Measurements from ENCODE around the gene DUSP7. TPM values are rescaled to one million over a fixed set of nuclear protein-coding genes. Genes with fewer than 3 reads are reported as not detected.

DUSP7 gene
- total RNA-seq, 4 donors from 2014 or later, result 10.2 to 18.1 (median 14.7) TPM

GRCh38 chr3:52072471-52072870 lies 16.1 kb upstream of the DUSP7 start:
- Histone ChIP-seq H3K27me3 (no peaks in the 10 kb centered on the region), H3K27ac (no peak overlapping the region), H3K4me3 (no peak overlapping the region), H3K9me3 (no peaks in the 10 kb centered on the region), H3K4me1 (peaks cover 0 to 37% (median 9%) of the 10 kb centered on the region in 3 donors), H3K36me3 (no peaks in the 10 kb centered on the region)
- 88 to 93% methylated on average over 4 to 8 of the region's 8 CpGs for WGBS, 2 donors (ENCODE audit: low coverage in 1 of 2)
- no peak for ATAC-seq
- TF ChIP-seq EP300 (IDR thresholded peaks at IDR 0.05) (no peak), CTCF (IDR thresholded peaks at IDR 0.05) (no peak), POLR2AphosphoS5 (IDR thresholded peaks at IDR 0.05) (no peak), POLR2A (IDR thresholded peaks at IDR 0.05) (no peak)

GRCh38 chr3:52072020-52072419 lies 15.6 kb upstream of the DUSP7 start:
- Histone ChIP-seq H3K4me3 (no peak overlapping the region), H3K36me3 (no peaks in the 10 kb centered on the region), H3K27me3 (no peaks in the 10 kb centered on the region), H3K27ac (peak overlapping the region in 1 of 4 donors; percentile 83), H3K9me3 (no peaks in the 10 kb centered on the region), H3K4me1 (peaks cover 0 to 33% (median 9%) of the 10 kb centered on the region in 3 donors)
- no peak for ATAC-seq
- 100% methylated on average over 1 of the region's 5 CpGs; no CpG with 5 or more reads in 1 of the 2 donors for WGBS, 2 donors (ENCODE audit: low coverage in 1 of 2)
- TF ChIP-seq POLR2AphosphoS5 (IDR thresholded peaks at IDR 0.05) (no peak), CTCF (IDR thresholded peaks at IDR 0.05) (no peak), EP300 (IDR thresholded peaks at IDR 0.05) (no peak), POLR2A (IDR thresholded peaks at IDR 0.05) (no peak)

- 16 to 34% methylated on average over 6 to 10 of the region's 22 CpGs for WGBS, 2 donors (ENCODE audit: low coverage in 1 of 2)
- TF ChIP-seq CTCF (IDR thresholded peaks at IDR 0.05) (peak in 2 of 4 experiments; percentile 20 to 34), EP300 (IDR thresholded peaks at IDR 0.05) (no peak), POLR2AphosphoS5 (IDR thresholded peaks at IDR 0.05) (peak; percentile 62), POLR2A (IDR thresholded peaks at IDR 0.05) (no peak)
- ATAC-seq, result peak; percentile 82
- H3K9me3 ChIP-seq, result no peaks in the 10 kb centered on the region
- peaks cover 0 to 28% (median 9%) of the 10 kb centered on the region in 3 donors for H3K4me1 ChIP-seq
- H3K4me3 ChIP-seq, result no peak overlapping the region
- no peaks in the 10 kb centered on the region for H3K36me3 ChIP-seq
- peak overlapping the region; percentile 59 to 83 (median 80) for H3K27ac ChIP-seq
- H3K27me3 ChIP-seq, result no peaks in the 10 kb centered on the region
Observed at GRCh38 chr3:52070724-52071621, 14.6 kb upstream of the DUSP7 start.

- ATAC-seq, result no peak
- Histone ChIP-seq H3K27me3 (no peaks in the 10 kb centered on the region), H3K9me3 (no peaks in the 10 kb centered on the region), H3K4me3 (no peak overlapping the region), H3K27ac (peak overlapping the region in 3 of 4 donors; percentile 80 to 83 (median 81)), H3K4me1 (peaks cover 0 to 28% (median 9%) of the 10 kb centered on the region in 3 donors), H3K36me3 (no peaks in the 10 kb centered on the region)
- 80 to 100% methylated on average over 1 to 2 of the region's 4 CpGs for WGBS, 2 donors (ENCODE audit: low coverage in 1 of 2)
- TF ChIP-seq CTCF (IDR thresholded peaks at IDR 0.05) (no peak), POLR2A (IDR thresholded peaks at IDR 0.05) (no peak), POLR2AphosphoS5 (IDR thresholded peaks at IDR 0.05) (no peak), EP300 (IDR thresholded peaks at IDR 0.05) (no peak)
Observed at GRCh38 chr3:52069855-52070254, 13.5 kb upstream of the DUSP7 start.

Data from gastroesophageal sphincter (tissue), 4 donors.